PC-3 (cell line): Measurements from ENCODE around the gene POLD2. TPM values are rescaled to one million over a fixed set of nuclear protein-coding genes. Genes with fewer than 3 reads are reported as not detected.

Experiments used
- ATAC-seq: fragments of 200-7000 bp; cut with Tn5 transposase; 2 replicates; pipeline ENCODE4 v1.9.1; 2020; ENCODE audit warnings: mild to moderate bottlenecking, moderate library complexity
- BruUV-seq: library from RNA; stranded (reverse); fragments of 400-500 nt; replicated peaks from 2 replicates; lab custom pipeline; 2021; lab: Mats Ljungman, UMichigan
- CTCF ChIA-PET: fragments of 300-600 bp; sonication (Branson Sonifier 250); formaldehyde crosslinking; loops from one replicate; lab custom pipeline; 2022; ENCODE audit warnings: antibody characterized with exemption; lab: Charles Lee
- POLR2A ChIA-PET: fragments of 300-600 bp; sonication (Branson Sonifier 250); formaldehyde crosslinking; loops from one replicate; lab custom pipeline; 2022; ENCODE audit warnings: antibody characterized with exemption; ENCODE audit not compliant: unreplicated experiment; lab: Charles Lee
- DNase-seq: peaks from one replicate; pipeline ENCODE4 v3.0.0-alpha.2; 2015
- H2AFZ ChIP-seq: fragments of 300-600 bp; sonication (generic); 2 replicates; pipeline ENCODE4 v1.6.0; 2016; ENCODE audit warnings: antibody characterized with exemption, low read length
- H3F3A ChIP-seq: fragments of 300-600 bp; sonication (generic); one replicate; pipeline ENCODE4 v1.6.0; 2017; ENCODE audit warnings: antibody characterized with exemption, low read length, control low read depth, mild to moderate bottlenecking; ENCODE audit not compliant: unreplicated experiment
- H3K27ac ChIP-seq: fragments of 300-600 bp; sonication (generic); 2 replicates; pipeline ENCODE4 v1.5.1; 2016; ENCODE audit warnings: mild to moderate bottlenecking, low read length
- H3K27me3 ChIP-seq: fragments of 300-600 bp; sonication (generic); 2 replicates; pipeline ENCODE4 v1.6.1; 2016; ENCODE audit warnings: low read length, mixed read lengths
- H3K36me3 ChIP-seq: fragments of 300-600 bp; sonication (generic); 2 replicates; pipeline ENCODE4 v1.6.1; 2016; ENCODE audit warnings: low read depth, mixed run types, low read length, mixed read lengths
- H3K4me1 ChIP-seq: fragments of 300-600 bp; sonication (generic); 2 replicates; pipeline ENCODE4 v1.5.1; 2016; ENCODE audit warnings: low read length; ENCODE audit not compliant: insufficient read depth
- H3K4me2 ChIP-seq: fragments of 300-600 bp; sonication (generic); 2 replicates; pipeline ENCODE4 v1.6.0; 2016; ENCODE audit warnings: low read length
- H3K4me3 ChIP-seq: fragments of 300-600 bp; sonication (generic); 2 replicates; pipeline ENCODE4 v1.5.1; 2016; ENCODE audit warnings: mild to moderate bottlenecking, low read length, mixed read lengths
- H3K79me2 ChIP-seq: fragments of 300-600 bp; sonication (generic); 2 replicates; pipeline ENCODE4 v1.6.1; 2017; ENCODE audit warnings: low read length, mixed read lengths
- H3K9ac ChIP-seq: fragments of 300-600 bp; sonication (generic); 2 replicates; pipeline ENCODE4 v1.6.0; 2016; ENCODE audit warnings: mild to moderate bottlenecking, low read length
- H3K9me2 ChIP-seq: fragments of 300-600 bp; sonication (generic); replicated peaks from 2 replicates; pipeline ENCODE4 v1.6.1; 2016; ENCODE audit warnings: mixed run types, low read length, mixed read lengths
- H3K9me3 ChIP-seq: fragments of 300-600 bp; sonication (generic); 2 replicates; pipeline ENCODE4 v1.6.1; 2016; ENCODE audit warnings: low read length, mixed read lengths
- H4K20me1 ChIP-seq: fragments of 300-600 bp; sonication (generic); 2 replicates; pipeline ENCODE4 v1.6.1; 2016; ENCODE audit warnings: low read length, mixed read lengths
- CTCF ChIP-seq: fragments of 300-600 bp; sonication (generic); conservative IDR thresholded peaks from 2 replicates; pipeline ENCODE4 v1.5.1; 2017; ENCODE audit warnings: antibody characterized with exemption, low read depth, mild to moderate bottlenecking, low read length
- EZH2 ChIP-seq: fragments of 300-600 bp; sonication (generic); IDR thresholded peaks from one replicate; pipeline ENCODE4 v1.6.1; 2017; ENCODE audit warnings: antibody characterized with exemption, mild to moderate bottlenecking, low read length; ENCODE audit not compliant: unreplicated experiment
- EZH2phosphoT487 ChIP-seq: fragments of 300-600 bp; sonication (generic); IDR thresholded peaks from 2 replicates; pipeline ENCODE4 v1.6.1; 2018; ENCODE audit warnings: mild to moderate bottlenecking, antibody characterized with exemption, low read length, borderline replicate concordance
- intact Hi-C: fragments of 100-400 bp; cut with micrococcal nuclease; formaldehyde crosslinking; loops from 2 replicates; pipeline ENCODE4 v1.9.0; 2023
- total RNA-seq: library from RNA; depleted of rRNA; stranded (reverse); fragments of >200 nt; gene quantifications from 2 replicates; pipeline ENCODE4 v1.2.3, GENCODE V29; 2014

Gene POLD2
- total RNA-seq, 1 experiment from 2014 or later, result 224 TPM

- H3K27me3 ChIP-seq, result 0 out of 2 replicates have a peak, but pooled peaks cover 6% of the 10 kb centered on the region
- no peak overlapping the region for H3K9ac ChIP-seq
- no peak overlapping the region for H3K4me3 ChIP-seq
- H3K9me3 ChIP-seq, result no peaks in the 10 kb centered on the region
- no peak overlapping the region for H3K4me2 ChIP-seq
- intact Hi-C loops, result no loop called here
- ATAC-seq (no peak), DNase-seq (no peak)
- H3F3A ChIP-seq, result no peaks in the 10 kb centered on the region
- H3K27ac ChIP-seq, result no peak overlapping the region
- H3K9me2 ChIP-seq, result no peaks in the 10 kb centered on the region
- no peak for TF ChIP-seq EZH2phosphoT487
- no peak for TF ChIP-seq EZH2
- no peak for TF ChIP-seq CTCF
- no peaks in the 10 kb centered on the region for H4K20me1 ChIP-seq
- peaks cover 12% of the 10 kb centered on the region; the same call in 1 of the 2 replicates for H3K4me1 ChIP-seq
- H3K79me2 ChIP-seq, result no peaks in the 10 kb centered on the region
- H3K36me3 ChIP-seq, result no peaks in the 10 kb centered on the region
- no TSS peak for BruUV-seq
- ChIA-PET CTCF (no interaction called here), POLR2A (no interaction called here)
- H2AFZ ChIP-seq, result no peak overlapping the region
Observed at GRCh38 chr7:44161371-44161770, 38.0 kb upstream of the POLD2 start.

GRCh38 chr7:44159824-44160630 is 36.7 kb upstream of the POLD2 start:
- no peaks in the 10 kb centered on the region for H3K36me3 ChIP-seq
- intact Hi-C loops, result no loop called here
- ATAC-seq (no peak), DNase-seq (no peak)
- H3K4me2 ChIP-seq, result no peak overlapping the region
- BruUV-seq, result no TSS peak
- CTCF ChIA-PET, result no interaction called here
- no peak overlapping the region for H2AFZ ChIP-seq
- no peaks in the 10 kb centered on the region for H3K79me2 ChIP-seq
- no peaks in the 10 kb centered on the region for H3K9me3 ChIP-seq
- no peak for TF ChIP-seq EZH2
- TF ChIP-seq EZH2phosphoT487, result no peak
- TF ChIP-seq CTCF, result no peak
- H3F3A ChIP-seq, result no peaks in the 10 kb centered on the region
- POLR2A ChIA-PET, result no interaction called here
- H3K9me2 ChIP-seq, result no peaks in the 10 kb centered on the region
- peaks cover 12% of the 10 kb centered on the region; the same call in 1 of the 2 replicates for H3K4me1 ChIP-seq
- H4K20me1 ChIP-seq, result no peaks in the 10 kb centered on the region
- H3K9ac ChIP-seq, result no peak overlapping the region
- no peaks in the 10 kb centered on the region for H3K27me3 ChIP-seq
- H3K4me3 ChIP-seq, result no peak overlapping the region
- no peak overlapping the region for H3K27ac ChIP-seq
